Renal cortical epithelial cell (primary cell): ENCODE data around the gene USP32. TPM values are rescaled to one million over a fixed set of nuclear protein-coding genes. Genes with fewer than 3 reads are reported as not detected.
"Not testable (repeated sequence)": the region's sequence is repeated elsewhere in the genome, so short reads cannot be mapped to it uniquely, and the experiment has no call there.

Experiments
- DNase-seq: peaks from one replicate; pipeline ENCODE4 v3.0.0-alpha.2; 2011; ENCODE audit warnings: low read depth
- total RNA-seq: library from RNA; depleted of rRNA; stranded (reverse); fragments of >200 nt; gene quantifications from 2 replicates; pipeline ENCODE4 v1.2.3, GENCODE V29; 2014

The USP32 gene
- total RNA-seq, 1 donor from 2014 or later: 92.6 TPM

- not testable (repeated sequence) for DNase-seq
Observed at GRCh38 chr17:60378187-60378586, 13.7 kb downstream of the USP32 start.

- DNase-seq: peak; percentile 91
Observed at GRCh38 chr17:60372790-60373483, 19.0 kb downstream of the USP32 start.

- DNase-seq: peak; percentile 30
Observed at GRCh38 chr17:60371818-60372510, 20.0 kb downstream of the USP32 start.

DNA sequence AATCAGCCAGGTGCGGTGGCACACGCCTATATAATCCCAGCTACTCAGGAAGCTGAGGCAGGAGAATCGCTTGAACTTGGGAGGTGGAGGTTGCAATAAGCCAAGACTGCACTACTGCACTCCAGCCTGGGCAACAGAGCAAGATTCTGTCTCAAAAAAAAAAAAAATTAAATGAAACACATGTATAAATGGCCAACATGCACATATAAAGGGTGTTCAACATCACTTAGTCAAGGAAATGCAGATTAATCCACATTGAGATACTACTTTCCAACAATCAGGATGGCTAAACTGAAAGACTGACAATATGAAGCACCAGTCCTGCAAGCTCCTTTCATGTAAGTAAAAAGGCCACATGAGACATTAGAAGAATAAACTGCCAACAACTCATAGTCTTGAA lies 20.5 kb downstream of the USP32 start:
- DNase-seq: no peak

GRCh38 chr17:60369727-60370126 lies 22.2 kb downstream of the USP32 start:
- DNase-seq: no peak

DNA sequence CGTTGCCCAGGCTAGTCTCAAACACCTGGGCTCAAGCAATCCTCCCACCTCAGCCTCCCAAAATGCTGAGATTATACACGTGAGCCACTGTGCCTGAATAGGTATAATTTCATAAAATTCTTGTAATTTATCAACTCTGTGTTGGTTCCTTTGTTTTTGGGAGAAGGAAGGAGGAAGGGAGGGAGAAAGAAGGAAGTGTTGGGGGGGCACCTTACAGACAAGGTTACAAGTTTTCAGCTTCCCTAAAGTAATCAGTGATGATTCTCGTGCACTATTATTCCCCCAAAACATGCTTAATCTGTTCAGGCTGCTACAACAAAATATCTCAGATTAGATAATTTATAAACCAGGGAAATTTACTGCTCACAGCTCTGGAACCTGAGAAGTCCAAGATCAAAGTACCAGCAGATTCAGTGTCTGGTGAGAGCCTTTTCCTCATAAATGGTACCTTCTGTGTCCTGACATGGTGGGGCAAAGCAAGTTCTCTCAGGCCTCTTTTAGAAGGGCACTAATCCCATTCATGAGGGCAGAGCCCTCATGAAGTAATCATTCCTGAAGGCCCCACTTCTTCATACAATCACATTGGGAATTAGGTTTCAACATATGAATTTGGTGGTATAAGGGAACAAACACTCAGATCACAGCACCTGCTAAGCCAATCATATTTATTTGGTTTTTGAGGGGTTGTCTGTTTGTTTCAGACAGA lies 28.1 kb downstream of the USP32 start:
- DNase-seq: no peak

- no peak for DNase-seq
Observed at GRCh38 chr17:60362329-60362728, 29.6 kb downstream of the USP32 start.

- no peak for DNase-seq
Observed at GRCh38 chr17:60361889-60362288, 30.0 kb downstream of the USP32 start.

- DNase-seq: no peak
Observed at GRCh38 chr17:60359415-60359814, 32.5 kb downstream of the USP32 start.

GRCh38 chr17:60358606-60359225 lies 33.2 kb downstream of the USP32 start:
- DNase-seq: no peak

DNA sequence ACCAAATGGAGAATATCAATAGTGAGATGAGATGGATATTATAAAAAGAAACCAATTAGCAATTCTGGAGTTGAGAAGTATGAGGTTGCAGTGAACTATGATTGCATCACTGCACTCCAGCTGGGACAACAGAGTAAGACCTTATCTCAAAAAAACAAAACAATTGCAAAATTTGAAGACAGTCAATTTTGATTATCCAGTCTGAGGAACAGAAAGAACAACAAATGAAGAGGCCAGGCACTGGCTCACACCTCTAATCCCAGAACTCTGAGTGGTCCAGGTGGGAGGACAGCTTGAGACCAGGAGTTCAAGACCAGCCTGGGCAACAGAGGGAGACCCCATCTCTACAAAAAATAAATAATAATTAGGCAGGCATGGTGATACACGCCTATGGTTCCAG lies 35.0 kb downstream of the USP32 start:
- DNase-seq: no peak

- DNase-seq: no peak
Observed at GRCh38 chr17:60355663-60356594, 36.0 kb downstream of the USP32 start.

DNA sequence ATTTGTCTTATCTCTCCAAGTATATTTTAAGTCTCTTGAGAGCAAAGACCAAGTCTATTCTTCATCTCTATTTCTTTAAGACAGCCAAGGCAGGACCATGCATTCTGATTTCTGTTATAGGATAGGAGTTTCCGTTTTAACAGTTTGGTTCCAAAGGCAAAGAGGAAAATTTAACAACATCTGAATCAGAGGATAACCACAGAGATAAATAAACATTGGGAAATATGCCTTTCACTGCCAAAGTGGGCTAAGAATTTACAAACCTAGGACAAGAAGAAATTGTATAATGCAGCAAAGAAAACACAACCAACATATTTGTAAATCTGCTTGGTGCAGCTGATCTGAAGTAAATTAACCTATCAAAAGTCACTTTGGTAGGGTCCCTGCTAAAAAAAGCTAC lies 37.7 kb downstream of the USP32 start:
- peak; percentile 75 for DNase-seq

DNA sequence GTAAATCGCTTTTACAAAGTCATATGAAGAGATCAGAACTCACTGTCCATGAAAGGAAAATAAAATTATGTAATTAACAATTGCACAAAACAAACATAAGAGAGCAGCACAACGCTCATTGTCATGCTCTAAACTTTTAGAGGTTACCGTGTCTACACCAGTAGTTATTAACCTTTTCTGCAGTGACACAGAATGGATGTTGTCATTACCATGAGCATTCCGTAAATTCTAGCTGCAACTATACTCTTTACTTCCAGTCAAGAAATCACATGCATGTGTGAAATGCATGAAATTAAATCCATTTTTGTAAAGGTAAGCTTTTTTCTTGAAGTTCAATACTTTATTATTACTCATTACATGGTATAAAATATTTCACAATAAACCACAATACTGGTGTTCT lies 38.2 kb downstream of the USP32 start:
- DNase-seq: no peak

- DNase-seq: no peak
Observed at GRCh38 chr17:60352569-60352968, 39.4 kb downstream of the USP32 start.

DNA sequence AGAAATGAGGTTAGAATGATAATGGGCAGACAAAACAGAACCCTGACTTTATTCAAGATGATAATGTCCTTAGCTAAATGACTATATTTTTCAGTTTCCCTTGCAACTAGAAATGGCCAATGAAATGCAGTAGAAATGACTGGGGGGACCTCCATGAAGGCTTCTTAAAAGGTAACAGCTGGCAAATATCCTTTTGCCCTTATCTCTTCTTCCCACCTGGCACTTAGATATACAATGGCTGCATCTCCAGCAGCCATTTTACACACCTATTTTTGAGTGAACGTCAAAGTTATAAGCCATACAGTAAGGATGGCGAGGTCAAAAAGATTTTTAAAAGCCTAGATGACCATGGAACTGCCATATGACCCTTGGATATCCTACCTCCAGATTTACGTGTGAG lies 39.9 kb downstream of the USP32 start:
- no peak for DNase-seq

DNA sequence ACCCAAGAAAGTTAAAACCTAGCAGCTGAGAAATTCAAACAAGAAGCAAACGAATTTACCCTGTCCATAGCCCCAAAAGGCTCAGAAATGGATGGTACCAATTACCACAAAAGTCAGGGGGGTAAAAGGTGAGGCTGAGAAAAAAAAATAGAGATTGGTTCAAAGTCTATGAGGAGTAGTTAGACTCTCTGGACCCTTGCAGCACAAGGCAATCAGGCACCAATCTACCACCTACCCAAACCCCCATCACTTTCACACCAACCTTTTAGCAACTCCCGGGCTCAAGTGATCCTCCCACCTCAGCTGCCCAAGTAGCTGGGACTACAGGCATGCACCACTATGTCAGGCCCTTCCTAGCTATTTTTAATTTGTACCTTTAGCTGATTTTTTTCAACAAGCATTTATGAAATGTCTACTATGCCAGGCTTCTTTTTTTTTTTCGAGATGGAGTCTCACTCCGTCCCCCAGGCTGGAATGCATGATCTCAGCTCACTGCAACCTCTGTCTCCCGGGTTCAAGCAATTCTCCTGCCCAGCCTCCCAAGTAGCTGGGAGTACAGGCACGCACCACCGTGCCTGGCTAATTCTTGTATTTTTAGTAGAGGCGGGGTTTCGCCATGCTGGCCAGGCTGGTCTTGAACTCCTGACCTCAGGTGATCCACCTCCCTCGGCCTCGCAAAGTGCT lies 40.8 kb downstream of the USP32 start:
- DNase-seq: no peak

- DNase-seq: no peak
Observed at GRCh38 chr17:60348616-60349015, 43.3 kb downstream of the USP32 start.

DNA sequence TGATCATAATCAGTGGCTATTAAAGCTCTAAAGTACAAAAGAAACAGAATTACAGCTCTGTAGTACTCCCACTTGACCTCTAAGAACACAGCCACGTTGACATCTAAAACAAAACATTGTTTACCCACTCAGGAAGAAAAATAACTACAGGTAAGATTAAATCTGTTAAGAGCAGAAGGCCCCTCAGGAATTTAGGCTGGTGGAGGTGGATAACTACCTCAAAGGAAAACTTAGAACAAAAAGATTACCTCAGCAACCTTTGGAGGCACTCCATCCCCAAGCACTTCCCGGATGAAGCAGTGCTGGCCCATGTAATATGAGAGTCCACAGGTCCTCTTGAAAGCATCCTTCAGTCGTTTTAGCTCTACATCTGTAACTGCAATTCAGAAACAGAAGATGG lies 46.7 kb downstream of the USP32 start:
- no peak for DNase-seq

- not testable (repeated sequence) for DNase-seq
Observed at GRCh38 chr17:60342492-60342891, 49.4 kb downstream of the USP32 start.

GRCh38 chr17:60335289-60335688 lies 56.6 kb downstream of the USP32 start:
- DNase-seq: peak; percentile 65
